ENCODE results near the gene OR10P1. TPM values are rescaled to one million over a fixed set of nuclear protein-coding genes. Genes with fewer than 3 reads are reported as not detected.
"Not testable (repeated sequence)": the region's sequence is repeated elsewhere in the genome, so short reads cannot be mapped to it uniquely, and the experiment has no call there.

OR10P1 gene, protein sequence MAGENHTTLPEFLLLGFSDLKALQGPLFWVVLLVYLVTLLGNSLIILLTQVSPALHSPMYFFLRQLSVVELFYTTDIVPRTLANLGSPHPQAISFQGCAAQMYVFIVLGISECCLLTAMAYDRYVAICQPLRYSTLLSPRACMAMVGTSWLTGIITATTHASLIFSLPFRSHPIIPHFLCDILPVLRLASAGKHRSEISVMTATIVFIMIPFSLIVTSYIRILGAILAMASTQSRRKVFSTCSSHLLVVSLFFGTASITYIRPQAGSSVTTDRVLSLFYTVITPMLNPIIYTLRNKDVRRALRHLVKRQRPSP
- not detected for total RNA-seq

DNA sequence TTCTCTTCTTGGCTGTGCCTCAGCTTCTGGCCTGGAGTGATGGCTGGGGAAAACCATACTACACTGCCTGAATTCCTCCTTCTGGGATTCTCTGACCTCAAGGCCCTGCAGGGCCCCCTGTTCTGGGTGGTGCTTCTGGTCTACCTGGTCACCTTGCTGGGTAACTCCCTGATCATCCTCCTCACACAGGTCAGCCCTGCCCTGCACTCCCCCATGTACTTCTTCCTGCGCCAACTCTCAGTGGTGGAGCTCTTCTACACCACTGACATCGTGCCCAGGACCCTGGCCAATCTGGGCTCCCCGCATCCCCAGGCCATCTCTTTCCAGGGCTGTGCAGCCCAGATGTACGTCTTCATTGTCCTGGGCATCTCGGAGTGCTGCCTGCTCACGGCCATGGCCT, at the start of gene OR10P1:
OR10P1 (plus strand) TSS at position 40 of the 400 bp plus-strand sequence; CDS start at position 40, 0 bp downstream.
- intact Hi-C loops (cut with DNase I): no loop called here
- ATAC-seq (no peak), DNase-seq (ENCODE audit: low spot score) (no peak)

DNA sequence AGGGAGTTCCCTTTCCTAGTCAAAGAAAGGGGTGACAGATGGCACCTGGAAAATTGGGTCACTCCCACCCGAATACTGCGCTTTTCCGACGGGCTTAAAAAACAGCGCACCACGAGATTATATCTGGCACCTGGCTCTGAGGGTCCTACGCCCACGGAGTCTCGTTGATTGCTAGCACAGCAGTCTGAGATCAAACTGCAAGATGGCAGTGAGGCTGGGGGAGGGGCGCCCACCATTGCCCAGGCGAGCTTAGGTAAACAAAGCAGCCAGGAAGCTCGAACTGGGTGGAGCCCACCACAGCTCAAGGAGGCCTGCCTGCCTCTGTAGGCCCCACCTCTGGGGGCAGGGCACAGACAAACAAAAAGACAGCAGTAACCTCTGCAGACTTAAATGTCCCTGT, 46.5 kb upstream of the OR10P1 start:
- intact Hi-C loops (cut with DNase I); ATAC-seq; DNase-seq (ENCODE audit: low spot score): not testable (repeated sequence)

DNA sequence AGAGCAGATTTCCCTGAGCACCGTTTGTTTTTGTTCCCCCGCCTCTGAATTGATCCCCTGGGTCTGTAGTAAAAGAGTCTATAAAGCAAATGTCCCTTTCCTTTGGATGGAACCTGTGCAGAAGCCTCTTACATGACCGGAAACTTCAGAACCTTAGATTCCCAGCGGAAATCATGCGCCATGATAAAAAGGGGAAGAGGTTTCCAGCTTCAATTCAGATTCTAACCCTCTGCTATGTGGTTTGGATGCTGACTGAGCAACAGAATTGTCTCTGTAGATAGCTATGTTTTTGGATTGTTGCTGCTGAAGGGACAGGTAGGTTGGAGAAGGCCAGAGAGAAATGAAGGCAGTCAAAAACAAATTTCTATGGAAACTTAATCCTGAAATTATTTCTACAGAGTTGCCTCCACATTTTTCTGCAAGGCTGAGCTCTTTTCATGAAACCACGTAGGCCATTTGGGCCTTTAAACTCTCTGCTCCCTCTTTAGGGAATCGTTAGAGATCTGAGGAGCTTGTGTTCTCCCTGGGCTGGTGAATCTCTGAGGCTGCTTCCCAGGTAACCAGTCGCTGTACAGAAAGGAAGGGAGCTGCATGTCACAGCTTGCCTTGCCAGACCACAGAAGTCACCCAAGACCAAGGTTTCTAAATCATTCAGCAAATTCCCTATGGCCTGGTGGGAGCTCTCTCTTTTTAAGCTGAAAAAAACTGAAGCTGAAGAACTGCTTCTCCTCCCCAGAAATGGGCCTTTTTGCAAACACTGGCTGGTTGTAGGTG, 28.7 kb upstream of the OR10P1 start:
- intact Hi-C loops (cut with DNase I): no loop called here
- no peak for ATAC-seq
- DNase-seq (ENCODE audit: low spot score): no peak

DNA sequence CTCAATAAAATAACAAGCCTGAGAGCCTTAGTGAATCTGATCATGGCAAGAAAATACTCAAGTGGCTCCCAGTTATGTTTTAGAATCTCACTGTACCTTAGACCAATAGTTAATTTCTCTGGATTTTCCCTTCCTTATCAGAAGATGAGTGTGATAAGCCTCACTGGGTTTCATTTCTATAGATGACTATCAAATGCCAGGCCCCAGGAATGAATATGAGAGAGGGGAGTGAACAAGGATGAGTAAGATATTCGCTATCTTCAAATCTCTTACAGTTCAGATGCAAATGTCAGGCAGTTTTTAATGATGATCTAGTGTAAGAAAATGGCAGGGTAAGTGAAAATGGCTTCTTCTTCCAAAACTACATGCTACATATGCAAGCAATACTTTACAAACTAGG, 26.1 kb upstream of the OR10P1 start:
- intact Hi-C loops (cut with DNase I): loop anchor here (10.0 kb wide), 1 partner anchor 426 kb away; no protein-coding TSS in a partner anchor
- DNase-seq (ENCODE audit: low spot score): no peak
- ATAC-seq: no peak

DNA sequence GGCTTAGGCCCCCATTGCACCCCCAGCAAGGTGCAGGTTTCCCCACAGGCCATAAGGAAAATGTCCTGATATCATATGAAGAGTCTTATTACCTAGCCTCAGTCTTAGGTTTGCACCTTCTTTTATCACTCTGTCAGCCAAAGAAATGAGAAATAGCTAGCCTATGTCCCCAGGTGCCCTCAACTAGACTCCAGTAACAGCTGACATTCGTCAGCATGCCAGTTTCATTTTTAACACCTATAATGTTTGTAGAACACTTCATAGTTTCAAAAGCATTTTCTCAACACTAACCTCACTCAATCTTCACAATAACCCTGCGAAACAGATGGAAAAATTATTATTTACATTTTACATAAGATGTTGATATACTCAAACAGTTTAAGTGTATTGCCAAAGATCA, 24.0 kb upstream of the OR10P1 start:
- intact Hi-C loops (cut with DNase I): loop anchor here (10.0 kb wide), 1 partner anchor 428 kb away; no protein-coding TSS in a partner anchor
- no peak for ATAC-seq
- no peak for DNase-seq (ENCODE audit: low spot score)

DNA sequence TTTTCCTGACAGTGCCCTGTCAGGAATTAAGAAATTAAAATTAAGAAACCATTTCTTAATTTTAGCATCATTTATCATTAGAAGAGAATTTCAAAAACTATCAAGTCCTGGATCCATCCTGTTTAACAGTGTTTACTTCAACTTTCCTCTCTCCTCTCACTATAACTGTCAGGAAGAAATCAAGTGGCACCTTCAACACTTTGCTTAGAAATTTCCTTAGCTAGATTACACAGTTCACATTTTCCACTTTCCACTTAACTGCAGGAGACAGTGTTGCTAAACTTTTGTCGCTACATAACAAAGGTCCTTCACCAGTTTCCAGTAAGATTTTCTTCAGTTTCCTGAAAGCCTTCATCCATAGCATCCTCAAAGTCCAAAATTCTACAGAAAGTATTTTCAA, 21.9 kb upstream of the OR10P1 start:
- ATAC-seq: no peak
- no peak for DNase-seq (ENCODE audit: low spot score)
- intact Hi-C loops (cut with DNase I): loop anchor here (10.0 kb wide), 1 partner anchor 430 kb away; no protein-coding TSS in a partner anchor

DNA sequence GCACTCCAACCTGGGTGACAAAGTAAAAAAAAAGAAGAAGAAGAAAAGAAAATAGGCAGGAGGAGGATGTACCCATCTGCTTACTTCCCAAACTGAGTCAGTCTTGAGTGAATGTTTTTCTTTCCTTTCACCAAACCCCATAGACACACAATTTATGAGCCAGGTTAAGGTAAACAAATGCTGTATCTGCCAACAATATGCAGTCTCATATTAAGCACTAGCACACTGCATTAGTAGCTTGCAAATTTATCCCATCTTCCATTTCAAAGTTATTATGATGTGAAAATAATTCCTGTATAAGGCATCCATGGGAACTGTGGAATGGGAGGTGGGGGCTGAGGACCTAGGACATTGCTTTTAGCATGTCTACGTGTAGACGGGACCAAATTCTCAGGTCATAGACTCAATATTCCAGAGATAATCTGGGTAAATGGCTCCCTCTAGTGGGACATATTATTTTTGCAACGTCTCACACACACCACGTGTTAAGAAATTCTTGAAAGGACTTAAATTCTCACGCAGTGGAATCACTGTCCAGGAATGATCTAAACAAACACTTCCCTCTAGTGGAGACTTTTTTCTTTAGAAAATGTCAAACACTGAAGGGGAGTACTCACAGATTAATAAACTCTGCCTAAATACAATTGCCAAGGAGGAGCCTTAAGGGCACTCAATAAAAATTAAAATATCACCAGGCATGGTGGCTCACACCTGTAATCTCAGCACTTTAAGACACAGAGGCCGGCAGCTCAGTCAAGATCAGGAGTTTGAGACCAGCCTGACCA, 17.1 kb upstream of the OR10P1 start:
- intact Hi-C loops (cut with DNase I): loop anchor here (10.0 kb wide), 1 partner anchor 435 kb away; no protein-coding TSS in a partner anchor
- no peak for DNase-seq (ENCODE audit: low spot score)

DNA sequence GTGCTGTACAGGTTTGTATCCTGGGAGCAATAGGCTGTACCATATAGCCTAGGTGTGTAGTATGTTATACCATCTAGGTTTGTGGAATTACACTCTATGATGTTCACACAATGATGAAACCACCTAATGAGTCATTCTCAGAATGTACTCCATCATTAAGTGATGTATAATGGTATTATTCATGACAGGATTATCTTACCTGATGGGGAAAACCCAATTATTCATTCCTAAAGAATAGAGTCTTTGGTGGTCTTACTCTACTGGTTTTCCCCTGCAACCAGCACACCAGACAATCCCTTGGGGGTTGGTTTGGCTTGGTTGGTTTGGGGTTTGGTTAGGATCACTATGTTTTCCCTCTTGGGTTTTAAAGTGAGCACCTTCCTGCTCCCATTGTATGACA, 12.6 kb upstream of the OR10P1 start:
- DNase-seq (ENCODE audit: low spot score) (no peak), ATAC-seq (no peak)
- intact Hi-C loops (cut with DNase I): no loop called here

More for the DNA sequence above, 17.1 kb upstream of the OR10P1 start:
- peak; percentile 96 for ATAC-seq

DNA sequence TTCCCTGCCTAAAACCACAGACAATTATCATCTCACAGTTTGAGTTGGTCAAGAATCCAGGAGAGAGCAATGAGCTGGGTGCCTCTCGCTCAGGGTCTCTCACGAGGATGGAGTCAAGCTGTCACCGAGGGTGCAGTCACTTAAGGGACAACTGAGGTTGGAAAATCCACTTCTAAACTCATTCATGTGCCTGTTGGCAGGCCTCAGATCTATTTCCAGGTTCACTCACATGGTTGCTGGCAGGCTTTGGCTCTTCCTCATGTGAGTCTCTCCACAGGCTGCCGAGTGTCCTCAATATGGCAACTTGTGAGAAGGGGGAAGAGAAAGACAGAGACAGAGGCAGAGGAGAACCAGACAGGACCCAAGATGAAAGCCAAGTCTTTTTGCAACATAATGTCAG, 10.5 kb upstream of the OR10P1 start:
- intact Hi-C loops (cut with DNase I): no loop called here
- DNase-seq (ENCODE audit: low spot score): no peak
- no peak for ATAC-seq

DNA sequence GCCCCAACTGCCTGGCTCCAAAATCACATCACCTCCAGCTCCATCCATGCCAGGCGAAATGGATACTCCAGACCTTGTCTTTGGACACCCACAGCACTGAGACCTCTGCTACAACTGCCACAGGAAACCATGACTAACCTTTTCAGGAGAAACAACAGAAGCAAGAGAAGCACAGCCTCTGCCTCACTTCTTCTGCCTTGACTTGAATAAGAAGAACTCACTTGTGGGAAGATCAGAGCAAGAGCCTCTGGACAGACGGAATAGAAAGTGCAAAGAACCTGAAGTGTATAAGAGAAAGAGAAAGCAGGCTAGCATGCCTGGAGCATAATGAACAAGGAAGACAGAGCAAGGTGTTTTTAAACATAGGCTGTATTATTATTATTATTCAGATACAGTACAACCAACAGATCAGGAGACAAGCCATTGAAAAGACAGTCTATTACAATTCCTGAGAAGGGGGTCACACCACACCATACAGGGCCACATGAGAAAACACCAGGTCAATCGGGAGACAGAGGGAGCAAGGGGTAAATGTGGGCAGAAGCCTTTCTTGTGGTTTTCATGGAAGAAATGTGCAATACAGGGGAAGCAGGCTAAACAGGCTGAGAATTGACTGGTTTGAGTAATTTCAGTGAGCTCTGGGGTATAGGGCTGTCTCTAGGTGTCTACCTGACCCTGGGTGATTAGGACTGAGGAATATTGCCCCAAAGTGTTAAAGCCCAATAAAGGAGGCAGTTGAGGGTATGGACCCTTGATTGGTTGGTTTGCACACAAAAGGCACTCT, 7.4 kb upstream of the OR10P1 start:
- intact Hi-C loops (cut with DNase I): no loop called here
- no peak for DNase-seq (ENCODE audit: low spot score)
- no peak for ATAC-seq

DNA sequence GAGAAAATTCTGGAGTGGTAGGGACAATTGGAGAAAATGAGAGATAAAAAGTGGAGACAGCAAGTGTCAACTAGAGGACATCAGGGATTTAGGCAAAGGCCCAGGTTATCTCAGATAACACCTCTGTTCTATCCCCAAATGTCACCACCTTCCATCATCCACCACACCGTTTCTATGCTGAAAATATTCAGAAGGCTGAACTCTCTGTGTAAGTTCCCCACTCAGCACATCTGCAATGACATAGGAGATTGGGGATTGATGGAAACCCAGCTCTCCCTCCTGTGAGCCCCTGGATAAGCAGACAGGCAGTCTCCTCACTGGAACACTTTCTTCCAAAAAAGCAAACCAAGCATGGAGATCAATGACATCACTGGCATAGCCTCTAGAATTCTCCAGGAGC, 5.6 kb upstream of the OR10P1 start:
- intact Hi-C loops (cut with DNase I): no loop called here
- ATAC-seq (no peak), DNase-seq (ENCODE audit: low spot score) (no peak)

DNA sequence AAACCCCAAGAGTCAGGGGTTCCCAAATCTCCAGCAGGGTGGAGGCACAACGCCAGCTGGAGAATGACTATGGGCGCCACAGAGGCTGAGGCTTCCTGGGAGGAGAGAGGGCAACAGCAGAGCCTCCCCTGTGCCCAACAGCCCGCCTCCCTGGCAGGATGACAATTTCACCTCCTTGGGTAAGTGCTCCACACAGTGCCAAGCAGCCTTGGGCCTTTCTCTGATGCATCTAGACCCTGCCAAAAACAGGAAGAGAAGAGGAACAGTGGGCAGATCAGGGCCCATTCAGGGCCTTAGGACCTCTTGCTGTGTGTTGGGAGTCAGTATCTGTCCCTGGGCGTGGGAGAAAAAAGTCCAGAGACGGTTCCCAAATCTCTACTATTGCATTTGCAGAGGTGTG, 5.0 kb upstream of the OR10P1 start:
- ATAC-seq (peak; percentile 10), DNase-seq (ENCODE audit: low spot score) (no peak)
- intact Hi-C loops (cut with DNase I): no loop called here

DNA sequence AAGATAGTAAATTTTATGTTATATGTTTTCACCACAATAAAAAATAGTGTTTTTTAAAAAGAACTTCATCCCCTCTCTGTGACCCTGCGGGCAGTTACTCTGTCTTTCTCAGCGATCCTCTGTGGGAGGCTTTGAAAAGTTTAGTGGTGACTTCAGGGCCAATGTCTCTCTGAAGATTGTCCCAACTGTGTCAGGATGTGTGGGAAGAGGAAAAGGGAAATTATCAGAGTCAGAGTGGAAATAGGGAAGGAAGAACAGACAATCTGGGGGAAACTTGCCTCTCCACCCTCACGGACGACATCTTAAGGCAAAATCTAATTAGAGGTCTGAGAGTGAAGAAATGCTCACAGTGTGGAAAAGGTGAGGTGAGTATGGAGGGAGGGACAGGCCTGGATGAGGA, 3.5 kb upstream of the OR10P1 start:
- no peak for DNase-seq (ENCODE audit: low spot score)
- ATAC-seq: no peak
- intact Hi-C loops (cut with DNase I): no loop called here

DNA sequence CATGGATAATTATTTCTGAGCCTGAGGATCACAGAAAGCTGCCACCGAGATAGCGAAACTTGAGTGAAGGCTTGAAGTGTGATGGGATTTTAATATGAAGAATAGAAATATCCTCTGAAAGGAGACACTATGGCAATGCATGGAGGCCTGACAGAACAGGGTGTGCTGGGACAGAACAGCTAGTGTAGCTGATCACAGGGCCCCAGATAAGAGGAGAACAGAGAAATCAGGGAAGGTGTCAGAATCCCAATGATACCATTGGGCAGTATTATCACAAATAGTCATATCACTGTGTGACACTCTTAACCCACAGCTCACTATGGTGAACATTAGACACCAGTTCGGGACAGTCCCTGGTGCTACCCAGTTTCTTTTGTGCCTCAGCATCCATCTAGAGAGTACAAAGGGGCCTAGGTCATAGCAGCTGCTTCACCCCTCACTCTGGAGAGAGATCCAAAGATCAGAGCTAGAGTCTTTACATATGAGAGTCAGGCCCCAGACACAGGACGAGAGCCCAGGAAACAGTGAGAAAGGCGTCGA, 506 bp upstream of the OR10P1 start:
- ATAC-seq: no peak
- intact Hi-C loops (cut with DNase I): no loop called here

DNA sequence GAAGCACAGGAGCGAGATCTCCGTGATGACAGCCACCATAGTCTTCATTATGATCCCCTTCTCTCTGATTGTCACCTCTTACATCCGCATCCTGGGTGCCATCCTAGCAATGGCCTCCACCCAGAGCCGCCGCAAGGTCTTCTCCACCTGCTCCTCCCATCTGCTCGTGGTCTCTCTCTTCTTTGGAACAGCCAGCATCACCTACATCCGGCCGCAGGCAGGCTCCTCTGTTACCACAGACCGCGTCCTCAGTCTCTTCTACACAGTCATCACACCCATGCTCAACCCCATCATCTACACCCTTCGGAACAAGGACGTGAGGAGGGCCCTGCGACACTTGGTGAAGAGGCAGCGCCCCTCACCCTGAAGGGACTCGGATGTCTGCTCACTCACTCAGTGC, 775 bp downstream of the OR10P1 start:
- ATAC-seq (no peak), DNase-seq (ENCODE audit: low spot score) (no peak)

More for the DNA sequence above, 506 bp upstream of the OR10P1 start:
- no peak for DNase-seq (ENCODE audit: low spot score)

DNA sequence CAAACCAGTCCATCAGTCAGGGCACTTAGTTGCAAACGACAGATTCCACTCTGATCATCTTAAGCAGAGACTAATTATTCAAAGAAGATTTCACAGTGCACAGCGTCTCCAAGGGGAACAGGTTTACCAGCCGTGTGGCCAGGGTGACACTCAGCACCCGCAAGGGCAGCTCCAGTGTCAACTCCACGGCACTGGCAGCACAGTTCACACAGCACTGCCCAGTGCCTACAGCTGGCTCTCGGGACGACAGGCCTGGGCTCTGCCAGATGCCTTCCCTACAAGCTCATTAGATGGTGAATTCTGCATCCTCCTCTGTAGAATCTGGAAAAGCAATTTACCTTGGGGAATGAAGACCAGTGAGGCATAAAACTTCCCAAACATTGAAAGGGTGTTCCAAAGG, 4.9 kb downstream of the OR10P1 start:
- ATAC-seq (no peak), DNase-seq (ENCODE audit: low spot score) (no peak)
- intact Hi-C loops (cut with DNase I): loop anchor here (1.0 kb wide), 1 partner anchor 29 kb away; no protein-coding TSS in a partner anchor

More for the DNA sequence above, 775 bp downstream of the OR10P1 start:
- intact Hi-C loops (cut with DNase I): no loop called here

DNA sequence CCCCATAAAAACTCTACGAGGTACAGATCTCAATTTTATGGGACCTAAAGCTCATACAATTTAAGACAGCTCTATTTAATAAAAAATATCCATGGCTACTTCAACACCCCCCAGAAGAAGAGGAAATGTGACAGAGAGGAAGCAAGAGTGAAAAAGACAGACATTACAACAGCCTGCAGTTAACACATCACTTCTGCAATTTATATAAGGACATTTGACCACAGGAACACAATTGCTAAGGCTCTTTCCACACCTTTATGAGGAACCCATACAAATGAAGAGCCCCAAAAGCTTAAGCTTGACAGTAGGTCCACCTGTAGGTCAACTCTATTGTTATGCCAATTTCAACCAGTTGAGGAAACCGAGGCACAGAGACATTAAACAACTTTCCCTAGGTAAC, 5.6 kb downstream of the OR10P1 start:
- intact Hi-C loops (cut with DNase I): no loop called here
- ATAC-seq (peak; percentile 23), DNase-seq (ENCODE audit: low spot score) (no peak)

DNA sequence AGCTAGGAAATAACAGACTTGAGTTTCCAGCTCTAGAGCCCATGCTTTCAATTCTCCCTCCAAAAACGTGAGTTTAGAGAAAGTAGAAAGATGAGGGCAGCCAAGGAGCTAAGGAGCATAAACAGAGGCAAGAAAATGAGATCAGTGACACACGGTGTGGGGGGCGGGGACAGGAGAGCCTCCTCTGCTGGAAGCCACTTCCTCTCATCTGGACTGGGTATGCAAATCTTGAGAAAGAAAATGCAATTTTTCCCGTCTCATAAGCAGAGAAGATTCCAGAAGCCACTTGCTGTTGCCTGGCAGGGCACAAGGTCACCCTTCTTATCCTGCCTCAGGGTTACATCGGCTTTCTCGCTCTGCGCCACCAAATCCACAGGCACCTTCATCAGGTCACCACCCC, 6.0 kb downstream of the OR10P1 start:
- ATAC-seq (no peak), DNase-seq (ENCODE audit: low spot score) (no peak)
- intact Hi-C loops (cut with DNase I): no loop called here

Data from sciatic nerve (tissue), 2 donors.